Stimulated activated memory B cell treated with anti-CD40 and anti-IgM and Interleukin-4, amounts not matched to agents 10 μg/mL and 1 μg/mL and 100 μg/mL, for 72 hours (primary cell): ENCODE measurements around the gene KRT86.

Experiments used
- ATAC-seq: fragments of 150-1000 bp; cut with Tn5 transposase; 2 replicates; pipeline ENCODE4 v1.10.0; 2021
- H3K27ac Mint-ChIP-seq: one replicate; pipeline ENCODE4 v1.8.0; 2022; ENCODE audit warnings: mild to moderate bottlenecking, mixed read lengths
- H3K27me3 Mint-ChIP-seq: one replicate; pipeline ENCODE4 v1.8.0; 2022; ENCODE audit warnings: mixed read lengths
- H3K36me3 Mint-ChIP-seq: one replicate; pipeline ENCODE4 v1.8.0; 2022; ENCODE audit warnings: mixed read lengths
- H3K4me1 Mint-ChIP-seq: one replicate; pipeline ENCODE4 v1.8.0; 2022; ENCODE audit warnings: mixed read lengths
- H3K4me3 Mint-ChIP-seq: one replicate; pipeline ENCODE4 v1.8.0; 2022; ENCODE audit warnings: mild to moderate bottlenecking, moderate library complexity, mixed read lengths
- H3K9me3 Mint-ChIP-seq: one replicate; pipeline ENCODE4 v1.8.0; 2022; ENCODE audit warnings: mixed read lengths

KRT86 gene

GRCh38 chr12:52350786-52351185 is 76.3 kb downstream of the KRT86 start:
- peaks cover 6% of the 10 kb centered on the region for H3K4me1 Mint-ChIP-seq
- H3K36me3 Mint-ChIP-seq, result no peaks in the 10 kb centered on the region
- ATAC-seq, result no peak
- H3K27me3 Mint-ChIP-seq, result peaks cover 17% of the 10 kb centered on the region
- H3K27ac Mint-ChIP-seq, result no peak overlapping the region
- no peaks in the 10 kb centered on the region for H3K9me3 Mint-ChIP-seq
- no peak overlapping the region for H3K4me3 Mint-ChIP-seq

GRCh38 chr12:52351196-52352059 is 77.0 kb downstream of the KRT86 start:
- H3K9me3 Mint-ChIP-seq, result no peaks in the 10 kb centered on the region
- no peak overlapping the region for H3K4me3 Mint-ChIP-seq
- no peak overlapping the region for H3K27ac Mint-ChIP-seq
- peaks cover 17% of the 10 kb centered on the region for H3K27me3 Mint-ChIP-seq
- no peak for ATAC-seq
- H3K36me3 Mint-ChIP-seq, result no peaks in the 10 kb centered on the region
- H3K4me1 Mint-ChIP-seq, result peaks cover 6% of the 10 kb centered on the region

DNA sequence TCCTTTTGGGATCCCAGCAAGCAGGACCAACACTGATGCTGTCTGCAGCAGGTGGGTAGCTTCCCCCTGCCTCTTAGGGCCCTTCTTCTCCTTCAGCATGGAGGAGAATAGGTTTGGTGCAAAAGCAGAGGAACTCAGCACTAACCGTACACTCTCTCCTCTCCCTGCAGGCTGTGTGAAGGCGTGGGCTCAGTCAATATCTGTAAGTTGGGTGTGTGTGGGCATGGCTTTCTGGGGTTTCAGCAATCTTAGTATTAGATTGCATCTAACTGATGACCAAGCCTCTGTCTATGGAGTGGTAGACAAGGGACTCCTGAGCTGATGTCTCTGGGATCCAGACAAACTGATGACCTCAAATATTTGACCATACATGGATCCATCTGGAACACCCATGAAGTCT is 78.5 kb downstream of the KRT86 start:
- peaks cover 13% of the 10 kb centered on the region for H3K27me3 Mint-ChIP-seq
- no peak overlapping the region for H3K4me3 Mint-ChIP-seq
- peaks cover 12% of the 10 kb centered on the region for H3K4me1 Mint-ChIP-seq
- H3K36me3 Mint-ChIP-seq, result no peaks in the 10 kb centered on the region
- H3K27ac Mint-ChIP-seq, result no peak overlapping the region
- H3K9me3 Mint-ChIP-seq, result no peaks in the 10 kb centered on the region
- no peak for ATAC-seq

- Mint-ChIP-seq H3K4me3 (no peak overlapping the region), H3K36me3 (no peaks in the 10 kb centered on the region), H3K27ac (no peak overlapping the region), H3K9me3 (no peaks in the 10 kb centered on the region), H3K27me3 (peaks cover 9% of the 10 kb centered on the region), H3K4me1 (peaks cover 20% of the 10 kb centered on the region)
- no peak for ATAC-seq
These were observed 79.3 kb downstream of the KRT86 start for GRCh38 chr12:52353766-52354165.

DNA sequence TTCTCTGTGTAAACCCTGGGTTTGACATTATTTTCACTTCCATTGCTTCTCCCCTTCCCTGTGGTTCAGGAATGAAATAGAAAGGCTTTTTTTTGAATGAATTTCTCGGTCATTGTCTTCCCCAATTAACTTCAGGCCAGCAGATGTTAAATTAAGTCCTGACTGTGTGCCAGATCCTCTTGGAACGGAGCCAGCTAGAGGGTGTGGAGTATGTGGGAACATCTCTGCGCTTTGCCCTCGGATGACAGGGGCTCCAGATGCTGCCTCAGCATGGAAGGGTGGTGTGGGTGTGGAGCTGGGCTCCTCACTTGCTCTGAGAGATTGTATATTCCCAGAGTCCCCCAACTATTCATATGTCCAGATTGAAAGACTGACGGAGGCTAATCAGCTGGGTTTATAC is 79.8 kb downstream of the KRT86 start:
- peaks cover 25% of the 10 kb centered on the region for H3K4me1 Mint-ChIP-seq
- H3K4me3 Mint-ChIP-seq, result no peak overlapping the region
- no peaks in the 10 kb centered on the region for H3K36me3 Mint-ChIP-seq
- H3K9me3 Mint-ChIP-seq, result no peaks in the 10 kb centered on the region
- peaks cover 13% of the 10 kb centered on the region for H3K27me3 Mint-ChIP-seq
- ATAC-seq, result no peak
- no peak overlapping the region for H3K27ac Mint-ChIP-seq

GRCh38 chr12:52355176-52355575 is 80.7 kb downstream of the KRT86 start:
- H3K27ac Mint-ChIP-seq, result no peak overlapping the region
- H3K9me3 Mint-ChIP-seq, result no peaks in the 10 kb centered on the region
- no peak overlapping the region for H3K4me3 Mint-ChIP-seq
- peaks cover 34% of the 10 kb centered on the region for H3K4me1 Mint-ChIP-seq
- H3K36me3 Mint-ChIP-seq, result no peaks in the 10 kb centered on the region
- peaks cover 22% of the 10 kb centered on the region for H3K27me3 Mint-ChIP-seq
- no peak for ATAC-seq

DNA sequence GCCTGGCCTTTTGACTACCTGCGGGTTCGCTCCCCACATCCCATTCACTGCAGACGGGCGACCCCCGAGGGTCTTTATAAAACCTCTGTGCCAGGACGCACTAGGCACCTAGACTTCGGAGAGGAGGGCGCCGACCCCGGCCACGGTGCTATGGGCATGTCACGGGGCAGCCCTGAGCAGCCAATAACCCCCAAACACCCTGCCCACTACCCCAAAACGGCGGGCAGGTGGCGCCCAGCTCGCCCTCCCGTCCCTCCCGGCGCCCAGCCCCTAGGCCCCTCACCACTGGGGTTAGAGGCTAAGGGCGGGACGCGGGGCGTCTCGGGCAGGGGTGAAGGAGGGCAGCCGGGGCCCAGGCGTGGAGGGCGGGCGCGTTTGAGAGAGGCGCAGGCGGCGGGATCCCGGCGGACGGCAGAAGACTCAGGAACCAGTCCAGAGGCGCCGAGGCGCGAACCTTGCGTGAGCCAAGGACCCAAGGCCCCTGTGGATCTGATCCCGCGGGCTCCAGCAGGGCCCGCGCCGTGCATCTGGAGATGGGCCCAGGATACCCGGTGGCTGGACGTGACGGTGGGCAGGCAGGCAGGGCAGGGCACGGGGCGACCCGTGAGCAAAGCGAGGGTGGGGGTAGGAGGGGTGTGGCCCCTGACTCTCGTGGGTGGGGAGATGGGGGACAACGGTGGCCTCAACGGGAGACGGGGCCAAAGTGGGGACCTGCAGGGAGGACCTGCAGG is 81.8 kb downstream of the KRT86 start:
- H3K9me3 Mint-ChIP-seq, result no peaks in the 10 kb centered on the region
- H3K4me3 Mint-ChIP-seq, result no peak overlapping the region
- H3K36me3 Mint-ChIP-seq, result no peaks in the 10 kb centered on the region
- H3K4me1 Mint-ChIP-seq, result peaks cover 35% of the 10 kb centered on the region
- peaks cover 32% of the 10 kb centered on the region for H3K27me3 Mint-ChIP-seq
- no peak overlapping the region for H3K27ac Mint-ChIP-seq
- peak; percentile 32 for ATAC-seq

GRCh38 chr12:52356762-52357580 is 82.5 kb downstream of the KRT86 start:
- no peak for ATAC-seq
- peaks cover 29% of the 10 kb centered on the region for H3K4me1 Mint-ChIP-seq
- H3K36me3 Mint-ChIP-seq, result no peaks in the 10 kb centered on the region
- H3K9me3 Mint-ChIP-seq, result no peaks in the 10 kb centered on the region
- H3K27me3 Mint-ChIP-seq, result peaks cover 32% of the 10 kb centered on the region
- no peak overlapping the region for H3K4me3 Mint-ChIP-seq
- no peak overlapping the region for H3K27ac Mint-ChIP-seq
